NOMO-1 (cell line): ENCODE data around the gene PIAS4.
"Not testable (repeated sequence)": the region's sequence is repeated elsewhere in the genome, so short reads cannot be mapped to it uniquely, and the experiment has no call there.

Experiments
- DNase-seq, 2 experiments: peaks; one replicate each; lab custom pipeline; 2025; ENCODE audit not compliant: unreplicated experiment in 2 of 2; lab: John Stamatoyannopoulos, UW

Gene PIAS4

DNA sequence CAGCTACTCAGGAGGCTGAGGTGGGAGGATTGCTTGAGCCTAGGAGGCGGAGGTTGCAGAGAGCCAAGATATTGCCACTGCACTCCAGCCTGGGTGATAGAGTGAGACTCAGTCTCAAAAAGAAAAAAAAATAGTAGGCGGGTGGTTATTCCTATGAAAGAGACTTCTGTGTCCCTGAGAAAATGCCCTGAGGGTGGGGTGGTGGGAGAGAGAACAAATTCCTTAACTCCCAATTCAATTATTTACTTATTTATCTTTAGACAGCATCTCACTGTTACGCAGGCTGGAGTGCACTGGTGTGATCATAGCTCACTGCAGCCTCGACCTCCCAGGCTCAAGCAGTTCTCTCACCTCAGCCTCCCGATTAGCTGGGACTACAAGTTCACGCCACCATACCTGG is 11.9 kb upstream of the PIAS4 start:
- DNase-seq = no peak

DNA sequence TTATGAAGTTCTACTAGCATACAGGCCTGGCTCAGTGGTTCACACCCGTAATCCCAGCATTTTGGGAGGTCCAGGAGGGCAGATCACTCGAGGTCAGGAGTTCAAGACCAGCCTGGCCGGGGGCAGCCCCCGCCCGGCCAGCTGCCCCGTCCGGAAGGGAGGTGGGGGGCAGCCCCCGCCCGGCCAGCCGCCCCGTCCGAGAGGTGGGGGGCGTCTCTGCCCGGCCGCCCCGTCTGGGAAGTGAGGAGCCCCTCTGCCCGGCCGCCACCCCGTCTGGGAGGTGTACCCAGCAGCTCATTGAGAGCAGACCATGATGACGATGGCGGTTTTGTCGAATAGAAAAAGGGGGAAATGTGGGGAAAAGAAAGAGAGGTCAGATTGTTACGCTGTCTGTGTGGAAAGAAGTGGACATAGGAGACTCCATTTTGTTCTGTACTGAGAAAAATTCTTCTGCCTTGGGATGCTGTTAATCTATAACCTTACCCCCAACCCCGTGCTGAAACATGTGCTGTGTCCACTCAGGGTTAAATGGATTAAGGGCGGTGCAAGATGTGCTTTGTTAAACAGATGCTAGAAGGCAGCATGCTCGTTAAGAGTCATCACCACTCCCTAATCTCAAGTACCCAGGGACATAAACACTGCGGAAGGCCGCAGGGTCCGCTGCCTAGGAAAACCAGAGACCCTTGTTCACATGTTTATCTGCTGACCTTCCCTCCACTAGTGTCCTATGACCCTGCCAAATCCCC is 8.7 kb upstream of the PIAS4 start:
- not testable (repeated sequence) for DNase-seq

GRCh38 chr19:4000798-4001197 is 6.7 kb upstream of the PIAS4 start:
- not testable (repeated sequence) for DNase-seq

DNA sequence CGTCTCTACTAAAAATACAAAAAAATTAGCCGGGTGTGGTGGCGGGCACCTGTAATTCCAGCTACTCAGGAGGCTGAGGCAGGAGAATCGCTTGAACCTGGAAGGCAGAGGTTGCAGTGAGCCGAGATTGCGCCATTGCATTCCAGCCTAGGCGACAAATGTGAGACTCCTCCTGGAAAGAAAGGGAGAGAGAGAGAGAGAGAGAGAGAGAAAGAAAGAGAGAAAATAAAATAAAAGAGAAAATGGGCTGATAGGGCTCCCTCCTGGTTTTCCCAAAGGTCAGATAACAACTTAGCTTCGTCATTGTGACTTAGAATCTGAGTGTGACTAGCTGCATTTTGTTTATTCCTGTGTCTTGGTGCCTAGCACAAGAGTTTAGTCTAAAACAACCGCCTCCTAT is 2.1 kb upstream of the PIAS4 start:
- DNase-seq = not testable (repeated sequence)

DNA sequence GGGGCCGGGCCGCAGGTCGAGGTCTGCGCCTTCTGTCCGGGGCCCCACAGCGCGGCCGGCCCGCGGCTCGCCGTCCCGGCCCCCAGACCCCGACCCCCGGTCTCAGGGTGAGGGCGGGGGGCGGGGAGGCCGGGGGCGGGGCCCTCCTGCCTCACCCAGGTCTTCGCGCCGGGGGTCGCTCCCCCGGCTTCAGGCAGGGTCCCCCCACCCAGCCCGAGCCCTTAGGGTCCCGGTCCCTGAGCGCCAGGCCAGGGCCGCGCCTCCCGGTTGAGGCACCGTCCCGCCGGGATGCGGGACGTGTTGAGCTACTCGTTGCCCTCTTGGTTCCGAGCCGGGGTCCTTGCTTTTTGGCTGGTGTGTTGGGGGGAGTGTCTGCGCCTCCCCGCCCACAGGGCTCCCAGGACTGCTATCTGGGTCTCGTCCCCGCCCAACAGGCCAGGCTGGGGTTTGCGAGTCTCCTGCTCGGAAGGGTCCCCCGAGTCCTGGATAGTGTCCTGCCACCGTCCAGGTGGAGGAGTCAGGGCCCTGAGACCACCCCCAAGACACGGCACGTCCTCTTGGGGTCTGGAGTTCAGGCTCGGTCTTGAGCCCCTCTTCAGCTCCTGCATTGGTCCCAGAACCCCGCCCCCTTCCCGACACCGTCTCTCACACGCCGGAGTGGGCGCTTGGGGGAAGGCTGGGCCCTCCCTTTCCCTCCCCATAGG is 452 bp downstream of the PIAS4 start:
- no peak for DNase-seq

DNA sequence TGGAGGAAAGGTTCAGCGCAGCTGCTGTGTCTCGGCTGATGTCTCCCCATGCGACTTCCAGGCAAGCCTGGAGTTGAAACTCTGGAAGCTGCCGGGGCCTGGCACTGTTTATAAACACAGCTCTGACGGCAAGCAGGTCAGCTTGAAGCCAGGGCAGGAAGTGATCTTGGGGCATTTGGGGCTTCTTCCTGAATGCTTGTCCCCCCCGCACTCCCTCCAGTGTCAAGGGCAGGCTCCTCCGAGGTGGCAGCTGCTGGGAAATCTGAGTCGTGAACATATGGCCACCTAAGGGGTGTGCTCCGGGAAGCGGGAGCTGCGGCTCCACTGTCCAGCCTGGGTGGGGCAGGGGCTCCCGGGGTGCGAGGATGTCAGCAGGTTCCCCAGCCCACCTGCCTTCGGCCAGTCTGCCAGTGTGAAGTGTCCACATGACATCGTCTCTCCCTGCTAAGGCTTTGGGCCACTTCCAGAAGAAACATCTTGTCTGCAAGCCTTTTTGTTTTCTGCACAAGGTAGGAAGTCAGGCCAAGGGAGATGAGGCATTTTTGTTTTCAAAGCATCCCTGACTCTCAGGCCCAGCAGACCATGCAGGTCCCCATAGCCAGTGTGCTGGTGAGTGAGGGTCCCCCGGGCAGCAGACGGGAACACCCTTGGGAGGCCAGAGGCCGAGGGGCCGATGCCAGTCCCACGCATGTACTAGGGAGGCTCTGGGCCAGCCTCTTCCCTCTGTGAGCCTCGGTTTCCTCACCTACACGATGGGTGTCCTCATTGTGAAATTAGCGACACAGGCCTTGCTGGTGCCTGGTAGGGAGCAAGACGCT is 2.7 kb downstream of the PIAS4 start:
- no peak for DNase-seq

DNA sequence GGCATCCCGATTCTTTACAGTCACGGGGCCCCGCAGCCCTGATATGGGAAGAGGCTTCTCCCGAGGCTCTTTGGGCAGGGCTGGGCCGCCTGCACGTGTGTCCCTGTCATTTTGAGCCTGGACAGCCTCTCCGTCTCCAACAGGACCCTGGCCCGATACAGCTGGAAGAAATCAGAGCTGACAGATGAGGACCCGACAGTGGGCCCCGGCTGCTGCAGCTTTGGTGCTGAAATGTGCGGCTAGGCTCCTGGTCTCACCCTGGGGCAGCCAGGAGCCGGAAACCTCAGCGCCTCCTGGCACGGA is 3.2 kb downstream of the PIAS4 start:
- no peak for DNase-seq

- not testable (repeated sequence) for DNase-seq
Measured at GRCh38 chr19:4011430-4011829, 3.9 kb downstream of the PIAS4 start.

GRCh38 chr19:4012092-4012974 is 4.8 kb downstream of the PIAS4 start:
- no peak for DNase-seq

DNA sequence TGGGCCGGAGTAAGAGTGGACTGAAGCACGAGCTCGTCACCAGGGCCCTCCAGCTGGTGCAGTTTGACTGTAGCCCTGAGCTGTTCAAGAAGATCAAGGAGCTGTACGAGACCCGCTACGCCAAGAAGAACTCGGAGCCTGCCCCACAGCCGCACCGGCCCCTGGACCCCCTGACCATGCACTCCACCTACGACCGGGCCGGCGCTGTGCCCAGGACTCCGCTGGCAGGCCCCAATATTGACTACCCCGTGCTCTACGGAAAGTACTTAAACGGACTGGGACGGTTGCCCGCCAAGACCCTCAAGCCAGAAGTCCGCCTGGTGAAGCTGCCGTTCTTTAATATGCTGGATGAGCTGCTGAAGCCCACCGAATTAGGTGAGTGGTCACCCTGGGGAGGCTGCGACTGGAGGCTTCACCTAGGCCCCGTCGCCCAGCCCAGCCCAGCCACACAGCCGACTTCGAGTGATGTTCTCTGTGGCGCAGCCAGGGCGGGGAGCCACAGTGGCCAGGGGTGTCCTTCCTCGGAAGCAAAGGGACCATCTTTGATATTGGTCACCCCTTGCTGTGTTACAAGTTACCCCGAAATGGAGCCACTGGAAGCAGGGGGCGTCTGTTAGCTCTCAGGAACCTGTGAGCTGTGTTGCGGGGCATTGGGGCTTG is 5.6 kb downstream of the PIAS4 start:
- no peak for DNase-seq

DNA sequence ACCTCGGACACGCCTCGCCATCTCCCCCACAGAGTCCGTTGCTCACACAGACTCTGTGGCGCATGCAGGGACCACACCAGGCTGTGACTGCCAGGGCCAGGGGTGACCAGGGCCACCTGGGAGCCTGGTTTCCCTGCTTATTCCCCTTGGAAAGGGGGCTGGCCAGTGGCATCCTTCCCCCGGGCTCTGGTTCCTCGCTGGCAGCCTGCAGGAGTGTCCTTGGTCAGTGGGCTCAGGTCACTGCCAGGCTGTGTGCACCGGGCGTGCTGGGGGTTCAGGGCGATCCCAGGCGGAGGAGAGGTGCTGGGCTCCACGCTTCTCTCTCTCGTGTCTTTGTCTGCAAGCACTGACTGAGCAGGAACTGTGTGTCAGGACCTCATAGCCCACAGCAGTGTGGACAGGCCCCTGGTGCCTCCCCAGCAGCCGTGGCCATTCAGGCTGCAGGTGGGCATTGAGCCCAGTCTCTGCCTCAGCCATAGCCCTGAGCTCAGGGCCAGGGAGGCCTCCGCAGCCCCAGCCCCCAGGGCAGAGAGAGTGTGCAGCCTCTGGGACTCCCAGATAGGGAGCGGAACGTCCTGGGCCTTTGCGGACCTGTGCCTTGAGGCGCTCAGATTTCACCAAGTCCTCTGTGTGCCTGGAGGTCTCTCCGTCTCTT is 6.5 kb downstream of the PIAS4 start:
- no peak for DNase-seq

DNA sequence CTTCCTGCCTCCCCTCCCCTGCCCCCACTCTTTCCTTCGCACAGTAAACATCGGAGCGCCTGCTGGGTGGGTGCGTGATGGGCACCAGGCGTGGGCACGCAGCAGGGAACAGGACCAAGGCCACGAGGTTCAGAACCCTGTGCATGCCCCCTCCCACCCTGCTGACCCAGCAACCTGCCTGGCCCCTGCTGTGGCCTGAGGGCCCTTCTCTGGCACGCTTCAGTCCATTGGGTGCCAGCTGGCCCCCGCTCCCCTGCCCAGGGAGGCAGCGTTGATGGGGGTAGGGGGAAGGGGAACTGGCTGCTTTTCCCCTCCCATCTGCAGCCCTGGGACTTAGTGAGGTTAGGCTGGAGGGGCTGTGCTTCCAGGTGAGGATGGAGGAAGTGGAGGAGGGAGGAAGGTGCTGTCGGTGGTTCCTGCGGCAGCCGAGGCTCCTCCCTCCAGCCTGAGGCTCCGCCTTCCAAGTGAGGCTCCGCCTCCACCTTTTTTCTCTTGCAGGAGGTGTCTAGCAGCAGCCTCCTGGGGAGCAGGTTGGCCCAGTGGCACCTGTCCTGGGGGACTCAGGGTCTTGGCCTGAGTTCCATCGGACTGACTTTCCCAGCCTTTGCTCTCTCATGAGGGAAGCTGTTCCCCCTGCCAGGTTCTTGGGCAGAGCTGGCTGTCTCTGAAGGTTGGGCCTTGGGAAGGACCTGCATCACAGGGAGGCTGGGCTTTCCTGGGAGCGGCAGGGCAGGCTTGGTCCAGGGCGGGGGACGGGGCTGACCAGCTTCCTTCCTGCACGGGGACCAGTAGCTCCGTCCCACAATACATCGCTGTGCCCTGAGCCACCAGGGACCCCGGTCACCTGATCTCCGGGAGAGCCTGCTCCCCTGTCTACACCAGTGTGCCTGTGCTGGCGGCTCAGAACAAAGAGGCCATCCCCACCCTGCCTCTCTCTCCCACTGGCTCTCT is 7.3 kb downstream of the PIAS4 start:
- DNase-seq = no peak

DNA sequence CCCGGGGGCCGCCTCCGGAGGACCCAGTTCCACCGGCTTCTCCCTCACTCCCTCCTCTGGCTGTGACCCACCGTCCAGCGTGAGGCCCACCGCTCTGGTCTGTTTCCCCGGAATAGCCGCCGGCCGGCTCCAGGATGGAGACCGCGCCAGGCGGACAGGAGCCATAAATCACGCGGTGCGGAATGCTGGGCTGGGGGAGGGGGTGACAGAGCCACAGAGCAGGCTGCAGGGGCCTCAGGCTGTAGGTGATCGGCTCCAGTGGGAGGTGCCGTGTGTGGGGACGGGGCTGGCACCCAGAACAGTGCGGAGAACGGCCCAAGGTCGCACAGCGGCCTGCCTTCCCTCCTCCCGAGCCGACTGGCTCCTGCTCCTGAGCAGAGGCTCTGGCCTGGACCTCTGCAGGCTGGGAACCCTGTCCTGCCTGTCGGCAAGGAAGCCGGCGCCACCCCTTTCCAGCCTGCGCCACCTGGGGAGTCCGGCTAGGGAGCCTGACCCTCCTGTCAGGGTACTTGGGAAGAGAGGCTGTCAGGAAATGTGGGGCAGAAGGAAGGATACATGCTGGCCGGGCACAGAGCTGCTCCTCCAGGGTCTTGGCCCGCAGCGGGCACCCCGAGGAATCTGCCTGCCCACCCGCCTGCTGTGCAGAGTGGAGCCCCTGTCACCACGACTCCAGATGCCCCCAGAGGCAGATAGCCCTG is 8.3 kb downstream of the PIAS4 start:
- no peak for DNase-seq

DNA sequence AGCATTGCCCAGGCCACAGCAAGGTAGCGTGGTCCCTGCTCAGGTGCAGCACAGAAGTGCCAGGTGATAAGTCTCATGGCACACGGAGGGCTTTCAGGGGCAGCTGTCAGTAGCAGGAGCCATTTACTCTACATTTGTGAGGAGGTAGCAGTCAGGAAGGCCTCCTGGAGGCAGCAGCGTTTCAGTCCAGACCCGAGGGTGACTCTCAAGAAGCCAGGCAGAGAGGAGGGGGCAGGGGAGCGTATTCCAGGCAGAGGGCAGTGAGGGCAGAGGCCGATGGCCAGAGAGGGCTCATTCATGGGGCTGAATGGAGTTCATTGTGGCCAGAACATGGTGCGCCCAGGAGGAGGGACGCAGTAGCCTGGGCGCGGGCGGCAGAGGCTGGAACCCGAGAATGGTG is 8.9 kb downstream of the PIAS4 start:
- no peak for DNase-seq

GRCh38 chr19:4016903-4017638 is 9.5 kb downstream of the PIAS4 start:
- DNase-seq = no peak

DNA sequence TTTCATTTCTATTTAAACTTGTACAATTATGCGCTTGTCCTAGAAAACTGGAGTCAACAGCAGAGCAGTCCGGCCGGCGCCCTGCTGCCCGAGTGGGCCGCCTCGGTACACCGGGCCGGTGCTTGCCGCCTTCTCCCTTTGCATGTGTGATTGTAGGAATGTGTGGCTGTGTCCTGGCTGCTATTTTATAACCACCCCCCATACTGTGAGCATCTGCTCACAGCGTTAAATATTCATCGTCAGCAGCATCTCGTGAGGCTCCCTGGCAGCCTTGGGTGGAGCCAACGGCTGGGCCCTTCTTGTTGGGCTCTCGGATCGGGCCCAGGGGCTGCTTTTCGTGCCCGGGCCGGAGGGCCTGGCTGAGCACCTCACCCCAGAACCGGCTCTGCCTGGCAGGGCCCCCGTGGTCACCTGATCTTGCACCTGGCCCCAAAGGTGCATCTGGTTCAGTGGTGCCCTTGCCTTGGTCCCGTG is 10.6 kb downstream of the PIAS4 start:
- DNase-seq = no peak

- DNase-seq = no peak
Measured at GRCh38 chr19:4018775-4019504, 11.4 kb downstream of the PIAS4 start.
